ENCODE measurements around the gene NHERF1.
A peak's percentile ranks its signal among the peaks of the same experiment; 100 is the strongest.

NHERF1 gene

DNA sequence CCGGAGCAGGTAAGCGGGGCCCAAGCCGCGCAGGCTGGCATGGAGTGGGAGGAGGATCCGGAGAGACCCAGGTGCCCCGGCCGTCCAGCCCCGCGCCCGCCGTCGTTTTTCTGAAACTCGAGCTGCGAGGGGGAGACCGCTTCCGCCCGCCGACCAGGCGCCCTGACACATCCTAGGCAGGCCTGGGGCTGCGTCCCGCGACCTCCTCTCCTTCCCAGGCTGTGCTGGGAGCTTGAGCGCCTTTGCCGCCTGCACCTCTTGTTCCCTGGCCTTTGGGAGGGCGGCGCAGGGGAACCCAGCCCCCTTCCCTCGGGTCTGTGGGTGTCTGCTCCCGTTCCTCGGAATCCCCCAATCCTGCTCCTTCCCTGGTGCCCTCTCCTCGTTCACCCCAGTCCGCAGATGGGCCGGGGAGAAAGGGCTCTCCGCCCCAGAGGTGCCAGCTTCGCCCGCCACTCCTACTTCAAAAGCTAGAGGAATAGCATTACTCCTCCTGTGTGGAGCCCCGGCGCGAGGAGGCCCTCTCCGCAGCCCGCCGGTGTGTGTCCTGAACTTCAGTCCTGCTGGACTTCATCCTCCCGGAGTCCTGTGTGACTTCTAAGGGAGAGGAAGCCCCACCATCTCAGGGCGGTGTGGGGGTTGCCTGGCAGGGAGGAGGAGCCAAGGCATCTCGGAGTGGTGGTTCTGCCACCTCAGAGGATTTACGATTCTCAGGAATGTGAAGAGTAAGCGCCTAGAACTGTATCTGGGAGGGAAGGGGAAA is 1.0 kb downstream of the NHERF1 start:
- ATAC-seq (no peak), DNase-seq (peak; percentile 64)

DNA sequence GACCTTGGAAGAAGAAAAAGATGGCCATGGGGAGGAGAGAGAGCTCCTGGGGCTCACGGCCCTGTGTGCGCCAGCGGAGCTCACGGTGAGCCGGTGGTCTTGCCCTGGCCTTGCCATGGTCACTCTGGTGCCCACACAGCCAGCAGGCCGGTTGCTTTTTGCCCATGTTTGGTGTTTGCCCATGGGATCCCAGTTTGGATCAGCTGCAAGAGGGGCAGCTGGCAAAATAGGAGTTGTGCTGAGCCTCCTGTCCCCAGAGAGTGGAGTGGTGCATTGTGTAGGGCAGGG is 1.6 kb downstream of the NHERF1 start:
- ATAC-seq (no peak), DNase-seq (no peak)

DNA sequence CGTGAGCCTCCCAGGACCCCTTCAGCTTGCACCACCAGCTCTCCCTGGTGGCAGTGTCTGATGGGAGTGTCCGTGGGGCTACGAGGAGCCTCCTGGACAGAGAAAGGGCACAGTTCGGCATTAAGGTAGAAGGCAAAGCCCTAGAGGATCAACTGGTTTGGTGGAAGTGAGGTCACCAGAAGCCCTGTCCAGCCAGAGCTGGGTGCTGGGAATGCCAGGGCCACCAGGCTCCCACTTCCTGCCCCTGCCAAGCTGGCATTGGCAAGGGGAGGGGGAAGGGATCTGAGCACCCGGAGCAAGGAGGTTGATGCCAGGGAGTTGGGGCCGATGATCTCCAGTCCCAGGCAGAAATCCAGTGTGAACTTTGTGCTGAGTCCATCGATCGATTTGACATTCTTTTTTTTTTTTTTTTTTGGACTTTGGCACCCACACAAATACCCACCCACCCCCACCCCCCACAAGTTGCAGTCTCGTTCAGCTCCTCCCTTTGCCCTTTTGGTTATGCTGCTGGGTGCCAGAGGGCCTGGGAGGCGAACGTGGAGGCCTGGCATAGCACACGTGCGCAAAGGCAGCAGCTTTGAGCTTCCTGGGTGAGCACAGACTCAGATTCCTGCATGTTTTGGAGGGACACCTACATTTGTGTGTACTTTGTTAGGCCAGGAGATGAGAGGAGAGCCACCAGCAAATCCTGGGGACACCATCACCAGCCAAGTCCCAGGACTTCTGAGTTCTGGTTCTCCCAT is 2.1 kb downstream of the NHERF1 start:
- ATAC-seq: no peak
- peak; percentile 52 for DNase-seq

DNA sequence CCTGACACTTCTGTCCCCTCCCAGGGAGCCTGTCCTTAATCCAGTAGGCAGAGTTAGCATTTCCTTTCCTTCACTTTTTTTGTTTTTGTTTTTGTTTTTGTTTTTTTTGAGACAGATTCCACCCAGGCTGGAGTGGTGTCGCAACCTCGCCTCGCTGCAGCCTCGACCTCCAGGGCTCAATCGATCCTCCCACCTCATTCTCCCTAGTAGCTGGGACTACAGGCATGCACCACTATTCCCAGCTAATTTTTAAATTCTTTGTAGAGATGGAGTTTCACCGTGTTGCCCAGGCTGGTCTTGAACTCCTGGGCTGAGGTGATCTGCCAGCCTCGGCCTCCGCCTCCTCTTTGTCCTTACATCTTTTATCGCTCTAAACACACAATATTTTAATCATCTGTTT is 4.0 kb downstream of the NHERF1 start:
- ATAC-seq: no peak

DNA sequence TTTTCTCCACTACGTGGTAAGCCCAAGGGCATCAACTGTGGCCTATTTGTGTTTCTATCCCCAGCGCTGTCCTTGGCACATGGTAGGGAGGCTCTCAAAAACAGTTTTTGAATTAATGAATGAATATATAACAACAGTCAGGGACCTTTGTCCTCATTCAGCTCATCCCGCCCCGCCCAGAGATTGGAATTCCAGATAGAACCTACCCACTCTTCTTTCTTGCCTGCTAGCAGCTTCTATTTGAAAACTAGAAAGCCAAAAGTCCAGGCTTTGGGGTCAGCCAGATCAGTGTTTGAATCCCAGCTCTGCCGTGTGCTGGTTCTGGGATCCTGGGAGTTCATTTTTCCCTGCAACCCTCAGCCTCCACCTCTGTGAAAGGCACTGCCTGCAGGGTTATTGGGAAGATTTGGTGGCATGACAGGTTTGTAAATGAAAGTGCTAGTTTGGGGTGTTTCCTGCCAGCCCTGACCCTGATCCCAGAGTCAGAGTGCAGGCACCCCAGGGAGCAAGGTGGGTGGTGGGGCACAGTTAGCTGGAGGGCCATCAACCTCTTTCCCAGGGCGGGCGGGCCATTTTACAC is 4.5 kb downstream of the NHERF1 start:
- ATAC-seq (no peak), DNase-seq (no peak)

More for the DNA sequence above, 4.0 kb downstream of the NHERF1 start:
- no peak for DNase-seq

DNA sequence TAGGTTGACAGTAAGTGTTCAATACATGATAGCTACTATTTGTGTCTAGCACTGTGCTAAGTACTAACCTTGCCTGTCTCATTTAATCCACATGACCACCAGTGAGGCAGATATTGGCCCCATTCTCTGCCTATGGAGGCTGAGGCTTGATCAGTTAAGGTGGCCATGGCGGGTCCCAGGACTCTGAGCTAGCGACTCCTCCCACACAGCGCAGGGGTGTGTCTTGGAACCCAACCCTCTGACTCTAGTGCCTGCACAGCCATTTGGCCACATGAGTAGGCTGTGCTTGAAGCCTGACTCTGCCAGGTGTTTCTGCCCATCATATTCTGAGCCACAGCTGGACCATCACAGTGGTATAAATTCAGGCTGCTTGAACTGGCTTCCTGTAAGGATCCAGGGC is 6.4 kb downstream of the NHERF1 start:
- ATAC-seq: no peak
- DNase-seq: no peak

DNA sequence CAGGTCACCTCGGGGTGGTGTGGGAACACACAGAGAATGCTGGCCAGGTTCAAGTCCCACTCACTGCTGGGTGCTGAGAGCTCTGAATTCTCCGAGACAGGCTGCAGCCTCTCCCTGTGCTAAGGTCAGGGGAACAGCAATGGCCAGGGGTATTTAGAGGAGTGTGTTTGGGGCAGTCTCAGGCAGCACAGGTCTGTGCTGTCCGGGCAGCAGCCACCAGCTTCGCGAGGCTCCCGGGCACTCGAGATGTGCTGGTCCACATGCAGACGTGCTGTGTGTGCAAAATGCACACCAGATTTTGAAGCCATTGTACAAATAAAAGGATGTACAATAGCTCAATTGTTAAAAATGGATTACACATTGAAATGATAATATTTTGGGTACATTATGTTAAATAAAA is 7.1 kb downstream of the NHERF1 start:
- DNase-seq (no peak), ATAC-seq (no peak)

DNA sequence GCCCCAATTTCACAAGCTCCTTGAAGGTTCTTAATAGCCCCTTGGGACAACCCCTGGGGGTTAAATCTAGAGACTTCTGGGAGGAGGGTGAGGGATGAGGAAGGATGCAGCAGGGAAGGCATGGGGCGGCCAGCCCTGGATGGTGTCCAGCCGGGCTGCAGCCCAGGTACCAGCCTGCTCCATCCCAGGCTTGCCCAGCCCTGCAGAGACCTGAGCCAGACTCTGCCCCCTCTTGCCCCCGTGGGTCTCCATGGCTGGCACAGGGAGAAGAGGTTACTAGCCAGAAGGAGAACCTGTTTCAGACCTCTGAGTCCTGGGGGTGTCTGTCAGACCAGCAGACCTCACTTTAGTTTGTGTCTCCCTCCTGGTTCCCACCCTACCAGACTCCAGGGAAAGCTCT is 8.5 kb downstream of the NHERF1 start:
- DNase-seq: no peak
- ATAC-seq: no peak

DNA sequence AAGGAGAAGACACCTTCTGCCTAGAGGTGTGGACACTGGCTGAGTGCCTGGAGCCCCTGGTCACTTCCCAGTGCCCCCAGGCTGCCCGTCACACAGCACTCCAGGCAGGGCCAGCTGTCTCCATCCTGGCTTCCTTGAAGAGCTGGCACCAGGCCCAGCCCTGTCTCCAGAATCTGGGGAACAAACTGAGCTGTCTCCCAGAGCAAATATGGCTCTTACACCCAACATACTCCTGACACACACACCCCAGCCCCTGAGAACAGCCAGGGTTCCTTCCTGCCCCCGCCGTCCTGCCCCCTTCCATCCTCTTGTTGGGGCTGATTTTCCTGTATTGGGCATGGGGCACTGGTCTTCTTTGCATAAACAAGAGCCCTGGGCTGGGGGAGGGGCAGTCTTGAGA is 9.1 kb downstream of the NHERF1 start:
- ATAC-seq: no peak
- no peak for DNase-seq

DNA sequence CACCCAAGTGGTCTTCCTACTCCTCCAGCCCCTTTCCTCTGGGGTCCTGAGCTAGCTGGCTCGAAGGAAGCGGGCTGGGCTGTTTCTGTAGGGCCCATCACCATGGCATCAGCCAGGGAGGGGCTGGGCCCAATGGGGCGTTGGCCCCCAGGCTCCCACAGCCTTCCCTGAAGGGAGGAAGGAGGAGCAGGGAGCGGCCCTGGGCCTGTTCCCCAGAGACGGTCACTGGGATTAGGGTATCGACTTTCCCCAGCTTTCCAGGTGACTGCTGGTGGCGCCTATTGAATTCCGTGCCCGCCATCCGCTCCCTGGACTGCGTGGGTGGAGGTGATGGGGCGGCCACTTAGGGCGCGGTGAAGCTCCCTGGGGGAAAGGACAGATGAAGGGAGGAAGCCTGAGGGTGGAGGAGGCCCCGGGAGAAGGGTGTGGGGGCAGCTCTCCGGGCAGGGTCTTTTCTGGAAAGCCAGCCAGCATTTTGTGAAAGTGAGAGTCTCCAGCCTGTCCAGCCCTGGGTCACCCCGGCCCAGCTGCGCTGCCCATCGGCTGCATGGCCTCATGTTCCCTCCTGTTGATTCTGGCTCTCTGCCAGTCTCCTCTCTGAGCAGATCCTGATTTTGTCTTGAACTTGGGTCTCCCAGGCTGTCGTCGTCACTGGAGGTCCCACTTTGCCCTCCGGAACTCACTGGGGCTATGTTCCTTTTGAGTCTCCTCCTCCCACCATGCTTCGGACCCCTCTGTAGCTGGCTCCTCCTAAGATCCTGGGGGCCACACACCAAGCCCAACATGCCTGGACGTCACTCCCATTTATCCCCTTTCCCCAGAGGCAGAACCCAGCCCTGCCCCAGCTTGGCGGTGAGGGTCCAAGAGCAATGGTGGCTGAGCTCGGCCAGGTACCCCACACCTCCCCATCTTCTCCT is 9.8 kb downstream of the NHERF1 start:
- no peak for ATAC-seq
- DNase-seq: no peak

DNA sequence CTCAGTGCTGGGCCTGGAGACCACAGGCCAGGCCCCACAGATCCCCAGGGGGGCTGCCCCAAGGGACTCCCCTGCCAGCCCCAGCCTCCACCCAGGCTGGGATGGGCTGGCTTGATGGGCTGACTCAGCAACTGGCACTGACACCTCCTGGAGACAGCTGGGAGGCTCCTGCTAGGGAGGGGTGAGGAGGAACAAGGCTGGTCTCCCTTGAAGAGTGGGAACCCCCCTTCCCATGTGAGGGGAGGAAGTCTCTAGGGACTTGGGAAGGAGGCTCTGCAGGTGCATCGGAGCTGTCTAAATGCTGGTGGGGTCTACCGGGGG is 10.4 kb downstream of the NHERF1 start:
- ATAC-seq (peak; percentile 54), DNase-seq (no peak)

DNA sequence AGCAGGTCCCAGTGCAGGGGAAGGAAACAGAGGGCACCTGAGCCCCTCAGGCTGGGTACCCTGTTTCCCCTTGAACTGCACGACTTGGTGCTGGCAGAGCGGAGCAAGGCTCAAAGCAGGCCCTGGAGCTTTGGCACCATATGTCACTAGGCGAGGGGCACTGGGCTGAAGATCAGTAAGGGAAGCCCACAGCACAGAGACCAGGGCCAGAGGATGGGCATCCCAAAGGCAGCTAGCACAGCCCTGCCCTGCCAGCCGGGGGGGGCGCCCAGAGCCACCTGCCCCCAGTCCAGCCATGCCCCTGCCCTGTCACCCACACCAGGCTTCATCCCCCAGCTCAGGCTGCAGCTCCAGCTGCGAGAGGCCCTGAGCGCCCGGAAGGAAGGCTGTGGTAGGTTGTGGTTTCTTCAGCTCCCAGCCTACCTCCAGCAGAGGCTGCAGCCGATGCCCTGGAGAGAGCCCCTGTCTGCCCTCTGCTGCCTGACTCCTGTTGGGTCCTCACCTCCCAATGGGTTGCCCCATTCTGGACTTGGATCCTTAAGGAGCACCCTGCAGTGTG is 10.9 kb downstream of the NHERF1 start:
- ATAC-seq (peak; percentile 80), DNase-seq (peak; percentile 55)

DNA sequence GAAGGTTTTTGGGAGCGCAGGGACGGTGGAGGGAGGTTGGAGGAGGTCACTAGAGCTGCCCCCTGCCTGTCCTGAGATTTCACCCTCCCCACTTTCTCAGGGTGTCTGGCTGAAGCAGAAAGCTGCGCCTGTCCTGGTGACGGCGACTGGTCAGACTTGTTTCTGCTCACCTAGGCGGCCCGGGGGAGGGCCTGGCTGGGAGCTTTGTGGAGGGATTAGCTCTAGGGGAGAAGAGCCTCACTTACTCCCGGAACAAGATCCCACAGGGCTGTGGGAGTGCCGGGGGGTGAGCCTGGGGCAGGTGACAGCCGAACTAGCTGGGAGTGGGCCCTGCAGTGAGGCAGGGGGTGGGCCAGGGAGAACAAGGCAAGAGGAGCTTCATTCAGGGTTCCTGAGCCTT is 11.5 kb downstream of the NHERF1 start:
- ATAC-seq (no peak), DNase-seq (no peak)

DNA sequence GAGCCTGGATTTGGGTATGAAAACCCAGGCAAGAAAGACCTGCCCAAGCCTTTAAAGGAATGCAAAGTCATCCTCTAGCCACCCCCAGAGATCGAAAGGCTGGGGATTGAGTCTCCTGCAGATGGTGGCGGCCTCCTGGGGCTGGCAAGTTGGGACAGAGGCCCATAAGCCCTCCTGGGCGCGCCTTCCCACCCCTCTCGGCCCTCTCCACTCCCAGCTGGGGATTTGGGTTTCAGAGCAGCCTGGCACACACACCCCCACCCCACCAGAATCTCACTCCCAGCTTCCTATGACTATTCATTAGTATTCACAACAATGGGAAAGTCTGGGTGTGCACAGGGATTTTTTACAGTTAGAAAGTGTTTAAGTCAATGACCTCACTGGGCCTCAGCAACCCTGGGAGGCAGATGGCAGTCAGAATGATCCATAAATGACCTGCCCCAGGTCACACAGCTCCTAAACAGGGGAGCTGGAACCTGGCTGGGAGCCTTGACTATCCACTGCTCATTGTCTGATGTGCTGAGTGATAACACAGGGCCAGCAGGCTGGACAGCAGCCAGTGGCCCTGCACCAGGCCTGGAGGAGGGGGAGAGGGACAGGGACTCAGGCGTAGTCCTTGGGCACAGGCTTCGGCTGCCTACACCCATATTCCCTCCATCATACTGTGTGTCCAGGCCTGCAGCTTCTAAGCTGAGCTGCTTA is 12.1 kb downstream of the NHERF1 start:
- DNase-seq (no peak), ATAC-seq (no peak)

DNA sequence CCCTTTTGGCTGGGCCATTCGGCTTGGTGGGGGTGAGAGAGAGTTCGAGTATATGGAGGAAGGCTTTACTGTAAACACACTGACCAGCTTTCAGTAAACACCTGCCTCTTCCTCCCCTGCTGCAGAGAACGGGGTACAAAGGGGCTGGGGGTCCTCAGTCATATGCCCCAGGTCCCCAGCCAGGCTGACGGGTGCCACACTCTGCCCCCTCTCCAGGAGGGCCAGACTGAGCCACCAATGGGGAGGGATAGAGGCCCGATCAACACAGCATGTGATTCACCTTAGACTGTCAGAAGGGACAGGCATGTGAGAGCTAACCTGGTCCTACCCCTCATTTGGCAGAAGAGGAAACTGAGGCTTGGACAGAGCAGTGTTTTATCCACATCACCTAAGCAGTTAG is 13.0 kb downstream of the NHERF1 start:
- ATAC-seq: no peak
- DNase-seq: no peak

DNA sequence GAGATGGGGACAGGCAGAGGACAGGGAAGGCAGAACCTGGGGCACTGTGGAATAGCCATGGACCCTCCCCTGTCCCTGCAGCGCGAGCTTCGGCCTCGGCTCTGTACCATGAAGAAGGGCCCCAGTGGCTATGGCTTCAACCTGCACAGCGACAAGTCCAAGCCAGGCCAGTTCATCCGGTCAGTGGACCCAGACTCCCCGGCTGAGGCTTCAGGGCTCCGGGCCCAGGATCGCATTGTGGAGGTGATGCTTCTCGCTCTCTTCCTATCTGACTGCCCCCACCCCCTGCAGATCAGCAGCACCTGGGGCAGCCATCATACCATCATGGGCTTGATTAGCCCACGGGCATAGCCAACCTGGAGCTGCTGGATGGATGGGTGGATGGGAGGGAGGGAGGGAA is 13.5 kb downstream of the NHERF1 start:
- no peak for ATAC-seq
- DNase-seq: no peak

DNA sequence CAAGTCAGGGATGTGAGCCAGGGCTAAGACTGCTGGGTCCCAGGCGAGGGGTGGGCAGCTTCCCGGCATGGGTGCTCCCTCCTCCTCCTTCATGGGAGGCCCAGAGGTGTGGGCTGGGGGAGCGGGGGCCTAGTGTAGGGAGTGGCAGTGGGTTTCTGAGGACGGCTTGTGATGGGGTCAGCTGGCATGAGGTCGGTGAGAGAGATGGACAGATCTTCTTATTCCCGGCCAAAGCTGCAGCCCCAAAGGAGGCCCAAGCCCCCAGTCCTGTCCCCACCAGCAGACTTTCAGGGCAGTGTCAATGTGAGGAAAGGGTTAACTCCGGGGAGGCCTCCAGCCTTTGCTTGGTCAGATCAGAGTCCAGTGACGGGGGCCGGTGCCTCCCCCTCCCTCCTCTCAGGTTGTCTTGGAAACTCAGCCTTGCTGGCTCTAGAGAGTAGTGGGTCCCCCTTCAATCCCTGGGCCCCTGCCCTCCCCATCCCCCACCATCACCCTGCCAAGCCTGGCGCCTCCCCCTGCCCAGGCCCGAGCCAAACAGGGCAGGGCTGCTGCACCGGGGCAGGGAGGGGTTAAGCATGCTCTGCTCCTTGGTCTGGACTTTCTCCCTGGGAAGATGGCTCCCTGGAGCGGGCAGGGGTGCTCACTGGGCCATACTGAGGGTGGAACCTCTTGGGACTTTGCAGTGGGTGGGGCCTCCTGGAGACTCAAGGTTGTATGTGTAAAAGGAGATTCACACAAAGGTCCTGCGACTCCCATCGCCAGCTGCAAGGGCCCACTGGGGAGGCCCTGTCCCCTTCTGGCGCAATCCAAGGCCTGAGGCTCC is 15.3 kb downstream of the NHERF1 start:
- no peak for DNase-seq
- no peak for ATAC-seq

DNA sequence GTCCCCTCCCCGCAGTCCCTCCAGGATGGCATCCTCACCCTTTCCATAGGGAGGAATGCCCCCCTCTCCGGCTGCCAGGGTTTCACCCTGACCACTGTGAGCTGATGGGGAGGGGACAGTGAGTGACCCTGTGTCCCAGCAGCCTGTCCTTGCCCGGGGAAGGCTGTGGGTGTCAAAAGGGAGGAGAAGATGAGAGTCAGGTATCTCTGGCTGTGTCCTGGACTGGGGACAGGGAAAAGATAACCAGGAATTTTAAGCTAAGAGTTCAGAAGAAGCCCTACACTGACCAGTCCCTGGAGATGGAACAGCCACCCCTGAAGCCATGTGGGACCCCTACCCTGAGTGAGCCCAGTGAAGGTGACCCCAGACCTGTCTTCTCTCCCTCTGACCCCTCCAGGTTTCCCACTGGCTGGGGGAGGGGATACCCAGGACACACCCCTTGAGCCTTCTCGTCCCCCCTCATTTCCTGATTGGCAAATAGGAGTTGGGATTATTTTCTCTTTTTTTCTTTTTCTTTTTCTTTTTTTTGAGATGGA is 16.4 kb downstream of the NHERF1 start:
- no peak for ATAC-seq

DNA sequence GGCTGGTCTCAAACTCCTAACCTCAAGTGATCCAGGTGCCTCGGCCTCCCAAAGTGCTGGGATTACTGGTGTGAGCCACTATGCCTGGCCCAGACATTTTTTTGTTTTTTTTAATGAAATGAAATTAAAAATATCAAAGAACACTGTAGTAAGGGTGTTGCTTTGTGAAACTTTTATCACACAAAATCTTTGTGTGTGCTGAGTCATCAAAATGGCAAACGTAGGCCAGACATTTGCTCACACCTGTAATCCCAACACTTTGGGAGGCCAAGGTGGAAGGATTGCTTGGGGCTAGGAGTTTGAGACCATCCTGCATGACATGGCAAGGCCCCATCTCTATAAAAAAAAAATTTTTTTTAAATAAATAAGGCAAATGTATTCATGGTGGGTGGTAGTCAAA is 18.0 kb downstream of the NHERF1 start:
- DNase-seq (no peak), ATAC-seq (no peak)

More for the DNA sequence above, 16.4 kb downstream of the NHERF1 start:
- no peak for DNase-seq

DNA sequence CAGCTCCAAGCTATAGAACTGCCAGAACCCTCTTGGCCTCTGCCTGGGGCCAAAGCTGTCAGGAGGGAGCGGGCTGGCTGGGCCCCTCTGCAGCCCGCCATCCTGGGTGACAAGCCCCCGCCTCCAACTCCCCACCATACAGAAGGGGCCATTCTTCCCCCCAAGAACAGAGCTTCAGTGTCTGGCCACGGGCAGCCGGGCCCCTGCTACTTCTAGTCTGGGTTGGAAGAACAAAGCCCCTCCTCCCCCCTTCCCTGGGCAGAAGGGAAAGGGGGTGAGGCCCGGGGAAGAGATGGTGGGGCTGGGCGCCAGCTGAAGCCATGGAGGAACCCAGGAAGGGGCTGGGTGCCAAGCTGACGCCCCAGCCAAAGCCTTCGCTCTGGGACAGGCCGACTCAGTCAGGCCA is 18.7 kb downstream of the NHERF1 start:
- DNase-seq (no peak), ATAC-seq (no peak)

Data from stimulated activated naive CD8-positive, alpha-beta T cell treated with anti-CD3 and anti-CD28 coated beads, Interleukin-15, Interleukin-2, amounts not matched to agents 100 U/mL and 50 U/mL, for 24 hours (primary cell).